ENCODE results near the gene PGM2.

DNA sequence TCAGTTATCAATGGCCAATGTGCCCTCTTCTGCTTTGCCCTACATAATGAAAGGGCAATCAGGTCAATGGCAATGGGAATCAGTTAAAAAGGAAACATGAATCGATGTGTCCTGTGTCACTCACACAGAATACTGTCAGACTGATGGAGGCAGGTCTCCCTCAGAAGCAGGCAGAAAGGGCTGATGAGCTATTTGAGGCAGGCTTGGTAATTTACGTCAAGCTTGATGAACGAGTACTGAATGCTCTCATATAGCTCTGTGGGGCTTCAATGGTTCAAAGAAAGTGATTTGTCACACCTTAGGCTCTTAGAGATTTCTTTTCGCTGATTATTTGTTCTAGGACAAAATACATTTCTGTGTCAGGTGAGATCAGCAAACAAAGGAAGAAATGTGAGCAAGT is 41.8 kb downstream of the PGM2 start:
- no peak for TF ChIP-seq POLR2A (IDR thresholded peaks at IDR 0.05)
- TF ChIP-seq, protein P1, sequence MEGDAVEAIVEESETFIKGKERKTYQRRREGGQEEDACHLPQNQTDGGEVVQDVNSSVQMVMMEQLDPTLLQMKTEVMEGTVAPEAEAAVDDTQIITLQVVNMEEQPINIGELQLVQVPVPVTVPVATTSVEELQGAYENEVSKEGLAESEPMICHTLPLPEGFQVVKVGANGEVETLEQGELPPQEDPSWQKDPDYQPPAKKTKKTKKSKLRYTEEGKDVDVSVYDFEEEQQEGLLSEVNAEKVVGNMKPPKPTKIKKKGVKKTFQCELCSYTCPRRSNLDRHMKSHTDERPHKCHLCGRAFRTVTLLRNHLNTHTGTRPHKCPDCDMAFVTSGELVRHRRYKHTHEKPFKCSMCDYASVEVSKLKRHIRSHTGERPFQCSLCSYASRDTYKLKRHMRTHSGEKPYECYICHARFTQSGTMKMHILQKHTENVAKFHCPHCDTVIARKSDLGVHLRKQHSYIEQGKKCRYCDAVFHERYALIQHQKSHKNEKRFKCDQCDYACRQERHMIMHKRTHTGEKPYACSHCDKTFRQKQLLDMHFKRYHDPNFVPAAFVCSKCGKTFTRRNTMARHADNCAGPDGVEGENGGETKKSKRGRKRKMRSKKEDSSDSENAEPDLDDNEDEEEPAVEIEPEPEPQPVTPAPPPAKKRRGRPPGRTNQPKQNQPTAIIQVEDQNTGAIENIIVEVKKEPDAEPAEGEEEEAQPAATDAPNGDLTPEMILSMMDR (IDR thresholded peaks at IDR 0.05): no peak
